CD4-positive, alpha-beta T cell treated with Interleukin-6 at 100 ng/mL for 8 hours (primary cell): ENCODE results near the gene USP8.
"Not testable (repeated sequence)": the region's sequence is repeated elsewhere in the genome, so short reads cannot be mapped to it uniquely, and the experiment has no call there.

Experiments used
- DNase-seq: peaks from one replicate; pipeline ENCODE4 v3.0.0-alpha.2; 2020; ENCODE audit warnings: mixed read lengths, low spot score

Gene USP8

GRCh38 chr15:50440932-50441331 is 16.7 kb downstream of the USP8 start:
- no peak for DNase-seq

- DNase-seq = no peak
Measured at GRCh38 chr15:50452927-50453326, 28.7 kb downstream of the USP8 start.

- DNase-seq = no peak
Measured at GRCh38 chr15:50458348-50459112, 34.3 kb downstream of the USP8 start.

- no peak for DNase-seq
Measured at GRCh38 chr15:50463423-50464358, 39.5 kb downstream of the USP8 start.

GRCh38 chr15:50471072-50471471 is 46.9 kb downstream of the USP8 start:
- DNase-seq = no peak

GRCh38 chr15:50476143-50476542 is 51.9 kb downstream of the USP8 start:
- no peak for DNase-seq

GRCh38 chr15:50484781-50485180 is 60.6 kb downstream of the USP8 start:
- no peak for DNase-seq

GRCh38 chr15:50485389-50485788 is 61.2 kb downstream of the USP8 start:
- no peak for DNase-seq

GRCh38 chr15:50487287-50487686 is 63.1 kb downstream of the USP8 start:
- DNase-seq = no peak

- DNase-seq = no peak
Measured at GRCh38 chr15:50493625-50494024, 69.4 kb downstream of the USP8 start.

- not testable (repeated sequence) for DNase-seq
Measured at GRCh38 chr15:50494547-50494946, 70.3 kb downstream of the USP8 start.

- DNase-seq = no peak
Measured at GRCh38 chr15:50496692-50497091, 72.5 kb downstream of the USP8 start.

- DNase-seq = no peak
Measured at GRCh38 chr15:50500352-50500751, 76.1 kb downstream of the USP8 start.

GRCh38 chr15:50501815-50502214 is 77.6 kb downstream of the USP8 start:
- no peak for DNase-seq

- no peak for DNase-seq
Measured at GRCh38 chr15:50503144-50503543, 78.9 kb downstream of the USP8 start.

- DNase-seq = not testable (repeated sequence)
Measured at GRCh38 chr15:50505656-50506055, 81.5 kb downstream of the USP8 start.

GRCh38 chr15:50506121-50506520 is 81.9 kb downstream of the USP8 start:
- no peak for DNase-seq

GRCh38 chr15:50513001-50513400 is 88.8 kb downstream of the USP8 start:
- no peak for DNase-seq

GRCh38 chr15:50519740-50520425 is 95.7 kb downstream of the USP8 start:
- no peak for DNase-seq

GRCh38 chr15:50523851-50524251 is 99.6 kb downstream of the USP8 start:
- DNase-seq = no peak

GRCh38 chr15:50531163-50531562 is 107.0 kb downstream of the USP8 start:
- no peak for DNase-seq

- DNase-seq = no peak
Measured at GRCh38 chr15:50531766-50532165, 107.6 kb downstream of the USP8 start.

GRCh38 chr15:50542887-50543210 is 118.6 kb downstream of the USP8 start:
- no peak for DNase-seq
